Caco-2 (cell line): ENCODE results near the gene FAM193A. TPM values are rescaled to one million over a fixed set of nuclear protein-coding genes. Genes with fewer than 3 reads are reported as not detected.

Experiments used
- BruUV-seq: library from RNA; stranded (reverse); fragments of 400-500 nt; replicated peaks from 2 replicates; lab custom pipeline; 2021; lab: Mats Ljungman, UMichigan
- CTCF ChIA-PET: fragments of 300-600 bp; sonication (Branson Sonifier 250); formaldehyde crosslinking; loops from one replicate; lab custom pipeline; 2022; ENCODE audit warnings: antibody characterized with exemption; lab: Charles Lee
- POLR2A ChIA-PET: fragments of 300-600 bp; sonication (Branson Sonifier 250); formaldehyde crosslinking; loops from one replicate; lab custom pipeline; 2022; ENCODE audit warnings: antibody characterized with exemption; lab: Charles Lee
- DNase-seq, 2 experiments: peaks; one replicate each; pipeline versions ENCODE4 v3.0.0 to v3.0.0-alpha.2; 2020 to 2022
- H3K27me3 ChIP-seq: replicated peaks from 2 replicates; pipeline ENCODE4 v1.6.0; 2011; ENCODE audit warnings: low read length; ENCODE audit not compliant: control insufficient read depth, insufficient read depth
- H3K36me3 ChIP-seq: 2 replicates; pipeline ENCODE4 v1.5.1; 2011; ENCODE audit warnings: low read length; ENCODE audit not compliant: control insufficient read depth, insufficient read depth
- H3K4me1 ChIP-seq: fragments of 250-450 bp; sonication (Bioruptor Pico); 2 replicates; pipeline ENCODE4 v1.5.1; 2020; ENCODE audit warnings: mild to moderate bottlenecking
- H3K4me3 ChIP-seq: 2 replicates; pipeline ENCODE4 v1.5.1; 2011; ENCODE audit warnings: low read depth, mild to moderate bottlenecking, control low read depth, low read length
- H3K9me3 ChIP-seq: fragments of 250-450 bp; sonication (Bioruptor Pico); 2 replicates; pipeline ENCODE4 v1.5.1; 2020; ENCODE audit warnings: mild to moderate bottlenecking, moderate library complexity
- H3K27ac Mint-ChIP-seq: one replicate; pipeline ENCODE4 v1.8.0; 2022; ENCODE audit warnings: mixed read lengths; ENCODE audit not compliant: unreplicated experiment
- H3K27me3 Mint-ChIP-seq: one replicate; pipeline ENCODE4 v1.8.0; 2022; ENCODE audit warnings: mixed read lengths; ENCODE audit not compliant: insufficient read depth, unreplicated experiment
- H3K36me3 Mint-ChIP-seq: one replicate; pipeline ENCODE4 v1.8.0; 2022; ENCODE audit warnings: mild to moderate bottlenecking, mixed read lengths; ENCODE audit not compliant: insufficient read depth, unreplicated experiment
- H3K4me1 Mint-ChIP-seq: one replicate; pipeline ENCODE4 v1.8.0; 2022; ENCODE audit warnings: low read depth, mixed read lengths; ENCODE audit not compliant: unreplicated experiment
- H3K4me3 Mint-ChIP-seq: one replicate; pipeline ENCODE4 v1.8.0; 2022; ENCODE audit warnings: mild to moderate bottlenecking, moderate library complexity, mixed read lengths; ENCODE audit not compliant: unreplicated experiment
- H3K9me3 Mint-ChIP-seq: one replicate; pipeline ENCODE4 v1.8.0; 2022; ENCODE audit warnings: mixed read lengths; ENCODE audit not compliant: unreplicated experiment
- intact Hi-C: fragments of 100-400 bp; cut with micrococcal nuclease; formaldehyde crosslinking; loops from one replicate; pipeline ENCODE4 v1.10.0; 2022; ENCODE audit not compliant: unreplicated experiment
- total RNA-seq: library from RNA; stranded (reverse); gene quantifications from 2 replicates; pipeline ENCODE4 v1.2.3, GENCODE V29; 2022
- TF ChIP-seq, protein P1 (sequence below), 2 experiments: fragments of 200-600 bp in 1 of 2; IDR thresholded peaks; 1 replicate in 1 of 2; 2 replicates in 1 of 2; pipeline versions ENCODE4 v1.5.1 to v1.8.0; 2011 to 2022; ENCODE audit warnings: antibody characterized with exemption in 1 of 2, control low read depth in 1 of 2, inconsistent platforms in 1 of 2, low read depth in 1 of 2, low read length in 1 of 2, mild to moderate bottlenecking in 1 of 2, moderate library complexity in 1 of 2; ENCODE audit not compliant: insufficient read depth in 1 of 2, severe bottlenecking in 1 of 2, unreplicated experiment in 1 of 2

Gene FAM193A
- total RNA-seq, 1 experiment from 2014 or later, result 28.7 TPM

- intact Hi-C loops, result no loop called here
- Histone ChIP-seq H3K4me3 (no peak overlapping the region), H3K9me3 (no peaks in the 10 kb centered on the region), H3K4me1 (peaks cover 5% of the 10 kb centered on the region; the same call in 1 of the 2 replicates), H3K27me3 (no peaks in the 10 kb centered on the region), H3K36me3 (no peaks in the 10 kb centered on the region)
- H3K4me1 Mint-ChIP-seq, result peaks cover 7% of the 10 kb centered on the region
- TF ChIP-seq, protein P1, sequence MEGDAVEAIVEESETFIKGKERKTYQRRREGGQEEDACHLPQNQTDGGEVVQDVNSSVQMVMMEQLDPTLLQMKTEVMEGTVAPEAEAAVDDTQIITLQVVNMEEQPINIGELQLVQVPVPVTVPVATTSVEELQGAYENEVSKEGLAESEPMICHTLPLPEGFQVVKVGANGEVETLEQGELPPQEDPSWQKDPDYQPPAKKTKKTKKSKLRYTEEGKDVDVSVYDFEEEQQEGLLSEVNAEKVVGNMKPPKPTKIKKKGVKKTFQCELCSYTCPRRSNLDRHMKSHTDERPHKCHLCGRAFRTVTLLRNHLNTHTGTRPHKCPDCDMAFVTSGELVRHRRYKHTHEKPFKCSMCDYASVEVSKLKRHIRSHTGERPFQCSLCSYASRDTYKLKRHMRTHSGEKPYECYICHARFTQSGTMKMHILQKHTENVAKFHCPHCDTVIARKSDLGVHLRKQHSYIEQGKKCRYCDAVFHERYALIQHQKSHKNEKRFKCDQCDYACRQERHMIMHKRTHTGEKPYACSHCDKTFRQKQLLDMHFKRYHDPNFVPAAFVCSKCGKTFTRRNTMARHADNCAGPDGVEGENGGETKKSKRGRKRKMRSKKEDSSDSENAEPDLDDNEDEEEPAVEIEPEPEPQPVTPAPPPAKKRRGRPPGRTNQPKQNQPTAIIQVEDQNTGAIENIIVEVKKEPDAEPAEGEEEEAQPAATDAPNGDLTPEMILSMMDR (IDR thresholded peaks at IDR 0.05; ENCODE audit: insufficient read depth in 1 of 2, low read depth in 1 of 2, low read length in 1 of 2, severe bottlenecking in 1 of 2, unreplicated experiment in 1 of 2), result no peak
- POLR2A ChIA-PET, result no interaction called here
- no peak overlapping the region for H3K27ac Mint-ChIP-seq
- H3K4me3 Mint-ChIP-seq, result no peak overlapping the region
- CTCF ChIA-PET, result no interaction called here
- H3K27me3 Mint-ChIP-seq, result no peaks in the 10 kb centered on the region
- no TSS peak for BruUV-seq
- no peak for DNase-seq
- no peaks in the 10 kb centered on the region for H3K9me3 Mint-ChIP-seq
- peaks cover 62% of the 10 kb centered on the region for H3K36me3 Mint-ChIP-seq
Measured at GRCh38 chr4:2660596-2661211, 124.3 kb downstream of the FAM193A start.

- peaks cover 5% of the 10 kb centered on the region for H3K4me1 ChIP-seq
- no peak for DNase-seq
- no TSS peak for BruUV-seq
- H3K4me3 ChIP-seq, result no peak overlapping the region
- Mint-ChIP-seq H3K9me3 (no peaks in the 10 kb centered on the region), H3K27me3 (no peaks in the 10 kb centered on the region), H3K4me1 (peaks cover 14% of the 10 kb centered on the region), H3K4me3 (no peak overlapping the region), H3K27ac (no peak overlapping the region), H3K36me3 (peaks cover 72% of the 10 kb centered on the region)
- no peaks in the 10 kb centered on the region for H3K9me3 ChIP-seq
- CTCF ChIA-PET, result interaction anchor here (0.6 kb wide), 1 partner anchor 244 kb away, joined by 5 read pairs; the partner anchor contains the start of gene CFAP99
- TF ChIP-seq, protein P1 (IDR thresholded peaks at IDR 0.05; ENCODE audit: insufficient read depth in 1 of 2, low read depth in 1 of 2, low read length in 1 of 2, severe bottlenecking in 1 of 2, unreplicated experiment in 1 of 2), result no peak
- no peaks in the 10 kb centered on the region for H3K27me3 ChIP-seq
- POLR2A ChIA-PET, result no interaction called here
- intact Hi-C loops, result no loop called here
- no peaks in the 10 kb centered on the region for H3K36me3 ChIP-seq
Measured at GRCh38 chr4:2662598-2662997, 126.2 kb downstream of the FAM193A start.

GRCh38 chr4:2663275-2663674 is 126.8 kb downstream of the FAM193A start:
- Mint-ChIP-seq H3K36me3 (peaks cover 69% of the 10 kb centered on the region), H3K27ac (no peak overlapping the region), H3K4me1 (peaks cover 14% of the 10 kb centered on the region), H3K4me3 (no peak overlapping the region), H3K27me3 (no peaks in the 10 kb centered on the region), H3K9me3 (no peaks in the 10 kb centered on the region)
- intact Hi-C loops, result no loop called here
- CTCF ChIA-PET, result interaction anchor here (0.6 kb wide), 1 partner anchor 244 kb away, joined by 5 read pairs; the partner anchor contains the start of gene CFAP99
- POLR2A ChIA-PET, result no interaction called here
- no peaks in the 10 kb centered on the region for H3K36me3 ChIP-seq
- BruUV-seq, result no TSS peak
- DNase-seq, result no peak
- TF ChIP-seq, protein P1 (IDR thresholded peaks at IDR 0.05; ENCODE audit: insufficient read depth in 1 of 2, low read depth in 1 of 2, low read length in 1 of 2, severe bottlenecking in 1 of 2, unreplicated experiment in 1 of 2), result no peak
- H3K4me3 ChIP-seq, result no peak overlapping the region
- H3K9me3 ChIP-seq, result no peaks in the 10 kb centered on the region
- H3K27me3 ChIP-seq, result no peaks in the 10 kb centered on the region
- peaks cover 5% of the 10 kb centered on the region for H3K4me1 ChIP-seq
